GM18858 (cell line): Measurements from ENCODE around the gene TANGO2.

ENCODE experiments used
- ATAC-seq: cut with Tn5 transposase; IDR thresholded peaks from one replicate; pipeline ENCODE4 v1.9.1; 2021; ENCODE audit not compliant: unreplicated experiment

The TANGO2 gene

DNA sequence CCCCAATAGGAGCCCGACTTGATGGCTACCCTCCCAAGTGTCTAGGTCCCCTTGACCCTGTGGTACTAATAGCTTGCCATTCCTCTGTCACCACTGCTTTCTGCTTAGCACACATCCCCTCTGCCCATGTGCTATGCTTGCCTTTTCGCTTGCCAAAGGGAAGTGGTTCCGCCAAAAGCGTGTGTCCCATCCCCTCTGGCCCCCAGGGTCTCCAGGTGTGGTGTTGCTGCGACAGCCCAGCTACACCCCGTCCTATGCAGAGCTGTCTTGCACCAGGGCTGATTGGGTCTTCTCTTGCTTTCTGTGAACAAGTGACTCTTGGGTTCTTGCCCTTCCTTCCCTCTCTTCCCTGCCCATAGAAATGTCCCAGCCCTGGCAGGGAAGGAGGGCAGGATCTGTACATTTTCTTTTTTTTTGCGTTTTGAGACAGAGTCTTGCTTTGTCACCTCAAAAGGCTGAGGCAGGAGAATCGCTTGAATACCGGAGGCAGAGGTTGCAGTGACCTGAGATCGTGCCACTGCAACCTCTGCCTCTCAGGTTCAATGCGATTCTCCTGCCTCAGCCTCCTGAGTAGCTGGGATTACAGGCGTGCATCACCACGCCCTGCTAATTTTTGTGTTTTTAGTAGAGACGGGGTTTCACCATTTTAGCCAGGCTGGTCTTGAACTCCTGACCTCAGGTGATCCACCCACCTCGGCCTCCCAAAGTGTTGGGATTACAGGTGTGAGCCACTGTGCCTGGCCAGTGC lies 3.9 kb downstream of the TANGO2 start:
- ATAC-seq, result no peak

- no peak for ATAC-seq
Observed at GRCh38 chr22:20025401-20026203, 4.7 kb downstream of the TANGO2 start.

GRCh38 chr22:20026204-20026908 lies 5.4 kb downstream of the TANGO2 start:
- ATAC-seq, result no peak

- no peak for ATAC-seq
Observed at GRCh38 chr22:20026996-20027601, 6.2 kb downstream of the TANGO2 start.

DNA sequence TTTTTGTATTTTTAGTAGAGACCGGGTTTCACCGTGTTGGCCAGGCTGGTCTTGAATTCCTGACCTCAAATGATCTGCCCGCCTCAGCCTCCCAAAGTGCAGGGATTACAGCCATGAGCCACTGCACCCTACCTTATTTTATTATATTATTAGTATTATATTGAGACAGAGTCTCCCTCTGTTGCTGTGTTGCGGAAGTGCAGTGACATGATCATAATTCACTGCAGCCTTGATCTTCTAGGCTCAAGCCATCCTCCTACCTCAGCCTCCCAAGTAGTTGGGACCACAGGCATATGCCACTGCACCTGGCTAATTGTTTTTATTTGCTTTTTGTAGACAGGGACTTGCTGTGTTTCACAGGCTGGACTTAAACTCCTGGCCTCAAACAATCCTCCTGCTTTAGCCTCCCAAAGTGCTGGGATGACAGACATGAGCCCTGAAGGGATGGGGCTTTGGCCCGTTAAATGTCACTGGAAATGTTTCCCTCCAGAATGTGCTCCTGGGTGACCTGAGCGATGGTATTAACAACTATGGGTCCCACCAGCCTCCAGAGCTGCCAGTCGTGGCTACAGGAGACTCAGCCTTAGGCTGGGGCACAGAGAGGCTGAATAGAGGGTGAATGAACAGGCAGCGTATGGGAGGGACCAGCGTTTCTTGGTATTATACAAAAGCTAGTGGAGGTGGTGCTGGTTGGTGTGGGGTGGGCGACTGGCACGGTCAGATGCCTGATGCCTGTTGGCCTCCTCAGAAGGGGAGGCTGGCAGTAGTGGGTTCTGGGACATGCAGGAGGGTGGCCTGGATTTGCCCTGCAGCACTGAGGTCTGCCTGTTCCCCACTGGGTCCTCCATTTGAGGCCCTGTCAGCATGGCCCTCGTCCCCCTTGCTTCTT lies 7.3 kb downstream of the TANGO2 start:
- no peak for ATAC-seq

- ATAC-seq, result no peak
Observed at GRCh38 chr22:20028855-20029549, 8.1 kb downstream of the TANGO2 start.

DNA sequence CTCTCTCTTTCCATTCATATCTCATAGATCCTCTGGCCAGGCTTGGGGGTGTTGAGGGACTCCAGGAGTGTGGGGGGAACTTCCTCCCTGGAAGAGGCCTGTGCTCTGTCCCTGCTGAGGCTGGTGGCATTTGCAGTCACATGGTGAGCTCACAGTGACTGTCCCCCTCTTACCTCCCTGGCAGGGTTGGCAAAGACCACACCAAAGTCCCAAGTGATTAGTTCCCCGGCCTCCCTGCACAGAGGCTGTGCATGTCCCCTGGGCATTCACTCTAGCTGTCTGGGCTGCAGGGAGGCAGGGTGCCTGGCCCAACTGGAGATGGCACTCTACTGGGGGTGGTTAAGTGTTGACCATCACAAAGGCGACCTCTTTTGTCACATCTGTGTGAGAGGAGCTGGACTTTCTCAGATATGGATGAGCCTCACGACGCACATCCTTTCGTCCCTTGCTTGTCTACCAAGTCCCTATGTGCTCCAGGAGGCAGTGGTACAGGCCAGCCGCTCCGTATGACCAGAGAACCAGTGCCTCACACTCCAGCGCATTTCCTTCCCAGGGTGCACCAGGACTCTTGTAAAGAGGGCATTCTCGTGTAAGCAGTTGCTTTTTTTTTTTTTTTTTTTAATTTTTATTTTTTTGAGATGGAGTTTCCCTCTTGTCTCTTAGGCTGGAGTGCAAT lies 8.8 kb downstream of the TANGO2 start:
- no peak for ATAC-seq

- ATAC-seq, result no peak
Observed at GRCh38 chr22:20031732-20032406, 11.0 kb downstream of the TANGO2 start.

DNA sequence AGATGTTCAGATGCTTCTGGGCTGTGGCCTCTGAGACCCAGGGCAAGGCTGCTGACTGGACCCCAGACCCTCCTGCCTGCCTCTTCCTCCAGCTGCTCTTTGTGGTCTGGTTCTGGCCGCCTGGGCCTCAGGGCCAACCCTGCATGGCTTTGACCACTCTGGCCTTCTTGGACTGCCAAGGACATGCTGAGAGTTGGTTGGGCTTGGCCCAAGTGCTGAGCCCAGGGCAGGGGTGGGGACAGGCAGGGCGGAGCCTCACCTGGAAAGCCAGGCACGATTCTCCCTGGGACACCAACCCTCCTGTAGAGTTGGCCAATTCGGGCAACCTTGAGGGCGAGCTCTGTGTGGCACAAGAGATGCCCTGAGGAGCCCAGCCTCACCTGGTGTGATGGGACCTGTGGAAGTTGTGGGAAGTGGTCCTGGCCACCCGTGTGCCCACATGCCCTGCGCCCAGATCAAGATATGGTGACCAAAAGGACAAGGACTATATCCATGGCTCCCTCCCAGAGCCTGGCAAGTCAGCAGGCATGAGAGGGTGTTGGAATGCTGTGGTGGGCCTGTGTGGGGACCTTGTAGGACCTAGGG lies 11.6 kb downstream of the TANGO2 start:
- no peak for ATAC-seq

DNA sequence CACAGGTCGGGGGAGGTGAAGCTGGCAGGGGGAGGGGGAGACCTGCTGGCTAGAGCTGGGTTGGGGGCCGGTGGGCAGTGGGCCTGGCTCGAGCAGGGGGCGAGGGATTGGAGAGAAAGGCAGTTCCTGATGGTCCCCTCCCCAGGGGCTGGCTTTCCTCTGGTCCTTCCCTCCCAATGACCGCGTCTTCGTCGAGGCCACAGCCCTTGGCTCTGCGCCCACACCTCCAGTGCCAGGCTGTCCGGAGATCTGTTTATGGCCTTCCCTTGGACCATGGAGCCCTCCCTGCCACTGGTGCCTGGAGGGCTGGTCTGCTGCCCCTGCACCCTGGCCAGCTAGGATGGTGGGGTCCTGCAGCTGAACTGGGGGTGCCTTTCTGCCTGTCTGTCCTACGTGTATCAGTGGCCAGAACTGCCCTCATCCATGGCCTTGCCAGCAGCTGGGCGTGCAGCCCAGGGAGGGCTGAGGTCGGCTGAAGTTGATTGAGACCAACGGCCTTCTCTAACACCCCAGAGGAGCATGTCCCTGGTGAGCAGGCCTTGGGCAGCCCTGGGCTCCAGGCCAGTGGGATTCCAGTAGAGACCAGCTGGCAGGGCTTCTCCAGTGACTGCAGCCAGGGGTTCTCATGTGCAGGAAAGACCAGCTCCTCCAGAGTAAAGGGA lies 12.3 kb downstream of the TANGO2 start:
- no peak for ATAC-seq

GRCh38 chr22:20034143-20034542 lies 13.2 kb downstream of the TANGO2 start:
- no peak for ATAC-seq

DNA sequence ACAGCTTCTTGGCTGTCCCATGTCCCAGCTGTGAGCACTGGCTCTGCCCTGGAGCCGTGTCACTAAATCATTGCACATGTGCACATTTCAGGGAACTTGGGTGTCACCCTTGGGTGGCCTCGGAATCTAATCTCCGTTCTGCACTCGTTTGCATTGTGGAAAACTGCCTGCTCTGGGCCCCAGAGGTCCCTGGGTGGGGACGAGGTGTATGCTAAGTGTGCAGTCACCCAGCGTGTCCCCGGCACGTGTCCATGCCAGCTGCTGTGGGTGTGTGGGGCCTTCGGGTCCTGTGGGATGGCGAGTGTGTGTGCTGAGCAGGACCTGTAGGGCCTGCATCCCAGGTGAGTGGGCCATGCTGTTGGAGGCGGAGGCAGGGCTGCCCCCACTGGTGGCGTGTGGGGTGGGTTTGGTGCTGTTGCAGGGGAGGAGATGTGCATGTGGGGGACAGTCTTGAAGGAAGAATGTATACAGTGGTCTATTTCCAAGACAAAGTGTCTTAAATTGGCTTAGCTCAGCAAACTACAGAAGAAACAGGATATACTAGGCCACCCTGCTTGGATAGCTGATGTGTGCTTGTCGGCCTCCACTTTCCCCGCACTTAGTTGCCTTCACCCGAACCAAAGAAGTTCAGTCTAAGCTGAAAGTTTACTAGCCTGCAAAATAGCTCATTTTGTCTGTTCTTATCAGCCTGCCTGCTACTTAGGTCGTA lies 14.6 kb downstream of the TANGO2 start:
- ATAC-seq, result no peak

- ATAC-seq, result no peak
Observed at GRCh38 chr22:20036084-20036482, 15.2 kb downstream of the TANGO2 start.

DNA sequence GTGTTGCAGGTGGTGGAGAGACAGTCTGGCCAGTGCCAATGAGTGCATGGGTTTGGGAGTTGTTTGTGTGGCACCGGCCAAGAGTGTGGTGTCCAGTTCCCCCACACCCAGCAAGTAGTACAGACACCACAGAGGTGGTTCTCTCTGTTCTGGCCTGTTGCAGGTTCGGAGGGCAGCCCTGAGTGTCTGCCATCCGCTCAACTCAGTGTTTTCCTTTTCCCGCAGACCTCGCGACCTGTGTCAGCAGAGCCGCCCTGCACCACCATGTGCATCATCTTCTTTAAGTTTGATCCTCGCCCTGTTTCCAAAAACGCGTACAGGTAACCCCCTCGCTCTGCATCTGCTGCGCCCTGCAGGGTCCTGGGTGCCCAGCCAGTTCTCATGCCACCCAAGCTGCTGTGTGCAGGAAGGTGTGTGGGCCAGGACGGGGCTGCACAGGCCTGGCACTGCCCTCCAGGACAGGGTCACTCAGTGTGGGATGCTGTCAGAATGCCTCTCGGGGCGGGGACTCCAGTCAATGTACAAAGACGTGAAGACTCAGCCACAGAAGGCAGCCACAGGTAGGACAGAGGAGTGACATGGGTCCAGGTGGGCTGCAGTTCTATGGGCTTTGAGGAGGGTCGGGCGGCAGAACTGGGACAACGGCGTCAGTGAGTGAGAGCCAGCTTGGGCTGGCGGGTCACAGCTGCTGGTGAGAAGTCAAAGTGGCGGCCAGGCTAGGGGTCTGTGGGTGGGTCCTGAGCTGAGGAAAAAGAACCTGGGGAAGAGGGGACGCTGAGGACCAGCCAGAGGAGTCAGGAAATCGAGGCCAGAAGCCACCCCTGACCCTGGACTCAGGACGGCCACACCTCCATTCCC lies 15.9 kb downstream of the TANGO2 start:
- ATAC-seq, result no peak

- no peak for ATAC-seq
Observed at GRCh38 chr22:20037419-20037818, 16.5 kb downstream of the TANGO2 start.

DNA sequence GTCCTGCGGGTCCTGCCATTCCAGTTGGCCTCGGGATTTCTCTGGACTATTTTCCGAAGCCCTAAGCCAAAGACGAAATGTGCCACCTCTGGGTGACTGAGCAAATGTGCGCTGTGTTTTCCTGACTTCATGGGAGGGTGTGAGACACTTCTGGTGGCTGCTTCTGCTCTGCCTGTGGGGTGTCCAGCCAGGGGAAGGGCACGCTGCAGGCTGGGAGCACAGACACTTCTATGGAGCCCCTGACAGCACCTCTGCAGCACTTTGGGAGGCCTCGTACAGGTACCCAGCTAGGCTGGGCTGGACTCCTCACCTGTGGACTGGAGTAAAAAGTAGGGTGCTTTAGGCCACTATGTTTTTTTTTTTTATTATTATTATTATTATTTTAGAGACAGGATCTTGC lies 17.7 kb downstream of the TANGO2 start:
- ATAC-seq, result no peak
